NCI-H526 (cell line): ENCODE results near the gene SPIN1.

Experiments
- DNase-seq, 2 experiments: peaks; one replicate each; lab custom pipeline; 2025; lab: John Stamatoyannopoulos, UW

SPIN1 gene

DNA sequence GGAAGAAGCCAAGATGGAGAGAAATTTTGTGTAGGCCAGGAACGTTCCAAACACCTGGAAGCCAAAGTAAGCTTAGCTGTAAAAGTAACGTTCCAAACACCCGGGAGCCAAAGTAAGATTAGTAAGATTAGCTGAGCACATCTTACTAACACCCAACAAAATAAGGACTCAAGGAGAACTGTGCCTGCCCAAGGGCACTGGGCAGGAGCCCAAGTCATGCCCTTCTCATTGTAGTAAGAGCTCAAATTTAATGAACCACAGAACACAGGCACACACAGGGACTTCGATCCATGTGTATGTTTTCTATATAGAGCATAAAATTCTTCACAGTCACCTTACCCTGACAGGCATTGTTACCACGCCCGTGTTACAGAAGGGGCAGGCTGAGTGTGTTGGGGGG lies 110.6 kb downstream of the SPIN1 start:
- DNase-seq = no peak

GRCh38 chr9:88501086-88501485 lies 112.8 kb downstream of the SPIN1 start:
- DNase-seq = no peak

DNA sequence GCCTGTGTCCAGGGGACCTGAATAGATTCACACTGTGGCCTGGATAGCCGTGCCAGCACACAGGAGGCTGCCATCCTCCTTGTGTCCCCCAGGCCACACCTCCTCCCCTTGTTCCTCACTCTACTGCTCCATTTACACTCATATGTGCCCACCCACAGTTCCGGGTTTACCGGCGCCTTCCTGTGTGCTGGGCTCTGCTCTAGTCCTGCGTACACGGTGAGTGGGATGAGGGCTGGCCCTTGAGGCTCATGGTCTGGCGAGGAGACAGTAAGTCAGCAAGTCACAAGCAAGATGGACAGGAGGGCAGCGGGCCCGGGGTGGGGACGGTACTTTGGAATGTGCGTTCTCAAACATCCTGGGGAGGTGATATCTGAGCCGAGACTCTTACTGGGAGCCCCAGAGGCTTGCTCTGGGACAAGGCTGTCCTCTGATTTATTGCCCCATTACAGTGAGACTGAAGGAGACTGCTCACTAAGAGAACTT lies 114.3 kb downstream of the SPIN1 start:
- no peak for DNase-seq

DNA sequence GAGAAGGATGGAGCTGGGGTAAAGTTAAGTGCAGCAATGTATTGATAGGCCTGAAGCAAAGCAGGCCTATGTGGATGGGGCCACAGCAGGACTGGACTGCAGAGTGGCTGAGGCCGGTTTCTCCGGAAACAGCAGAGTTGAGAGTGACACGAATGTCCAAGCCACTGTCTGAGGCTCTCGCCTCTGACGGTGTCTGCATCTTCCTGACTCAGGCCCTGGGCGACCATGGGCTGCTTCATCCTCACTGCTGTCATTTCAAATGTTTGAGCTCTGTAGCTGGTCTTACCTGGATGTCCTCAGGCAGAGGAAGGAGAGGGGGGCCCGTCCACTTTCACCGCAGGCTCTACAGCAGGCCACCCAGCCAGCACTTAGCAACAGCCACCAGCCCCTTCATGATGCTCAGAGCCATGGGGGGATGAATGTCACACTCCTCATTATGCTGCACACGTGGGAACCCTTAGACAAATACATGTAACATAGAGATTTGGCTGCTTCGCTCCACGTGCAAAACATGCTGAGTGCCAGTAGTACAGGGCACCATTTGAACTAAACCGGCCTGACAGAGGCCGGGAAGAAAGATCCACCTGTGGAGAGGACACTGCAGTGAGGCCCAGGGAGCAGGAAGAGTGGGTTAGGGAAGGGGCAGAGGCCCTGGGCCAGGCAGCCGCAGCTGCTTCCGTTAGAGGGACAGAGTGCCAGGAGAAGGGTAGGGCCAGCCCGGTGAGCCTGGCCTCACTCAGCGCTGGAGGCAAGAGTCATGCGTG lies 115.0 kb downstream of the SPIN1 start:
- DNase-seq = no peak

DNA sequence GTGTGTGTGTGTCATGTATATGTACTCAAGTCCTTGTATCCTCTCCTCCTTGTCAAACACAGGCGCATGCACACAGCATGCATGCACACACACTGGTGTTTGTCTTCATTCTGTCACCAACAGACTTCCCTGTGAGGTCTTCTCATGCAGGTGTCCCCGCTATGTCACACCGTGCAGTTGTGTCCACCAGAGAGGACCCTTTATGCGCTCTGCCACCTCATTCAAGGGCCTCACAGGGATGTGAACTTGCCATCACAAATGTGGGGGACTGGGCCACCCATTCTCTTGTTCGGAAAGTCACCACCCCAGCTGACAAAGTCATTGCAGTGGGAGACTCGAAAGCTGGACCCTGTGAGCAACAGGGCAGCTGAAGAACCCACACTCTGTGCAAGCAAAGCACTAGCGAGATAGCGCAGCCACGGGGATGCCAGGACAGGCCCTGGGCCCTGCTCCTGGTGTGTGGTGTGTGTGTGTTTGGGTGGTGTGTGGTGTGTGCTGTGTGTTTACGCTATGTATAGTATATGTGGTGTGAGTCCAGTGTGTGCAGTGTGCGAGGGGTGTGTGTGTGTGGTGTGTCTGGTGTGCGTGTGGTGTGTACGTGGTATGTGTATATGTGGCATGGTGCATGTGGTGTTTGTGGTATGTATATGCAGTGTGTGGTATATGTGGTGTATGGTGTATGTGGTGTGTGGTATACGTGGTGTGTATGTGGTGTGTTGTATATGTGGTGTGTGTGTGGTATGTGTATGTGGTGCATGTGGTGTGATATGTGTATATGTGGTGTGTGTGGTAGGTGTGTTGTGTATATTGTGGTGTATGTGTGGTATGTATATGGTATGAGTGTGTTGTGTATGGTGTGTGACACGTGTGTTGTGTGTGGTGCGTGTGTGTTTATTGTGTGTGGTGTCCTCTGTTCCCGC lies 115.9 kb downstream of the SPIN1 start:
- DNase-seq = no peak

GRCh38 chr9:88508326-88508725 lies 120.1 kb downstream of the SPIN1 start:
- DNase-seq = no peak

DNA sequence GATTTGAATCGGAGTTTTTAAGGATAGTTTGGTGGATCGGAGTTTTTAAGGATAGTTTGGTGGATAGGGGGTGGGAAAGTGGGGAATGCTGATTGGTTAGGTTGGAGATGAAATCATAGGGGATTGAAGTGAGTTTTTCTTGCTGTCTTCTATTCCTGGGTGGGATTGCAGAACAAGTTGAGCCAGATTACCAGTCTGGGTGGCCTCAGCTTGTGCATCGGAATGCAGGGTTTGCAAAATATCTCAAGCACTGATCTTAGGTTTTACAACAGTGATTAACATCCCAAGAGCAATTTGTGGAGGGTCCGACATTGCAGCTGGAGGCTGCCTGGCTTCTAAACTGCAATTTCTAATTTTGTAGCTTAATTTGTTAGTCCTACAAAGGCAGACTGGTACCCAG lies 123.7 kb downstream of the SPIN1 start:
- DNase-seq = no peak

DNA sequence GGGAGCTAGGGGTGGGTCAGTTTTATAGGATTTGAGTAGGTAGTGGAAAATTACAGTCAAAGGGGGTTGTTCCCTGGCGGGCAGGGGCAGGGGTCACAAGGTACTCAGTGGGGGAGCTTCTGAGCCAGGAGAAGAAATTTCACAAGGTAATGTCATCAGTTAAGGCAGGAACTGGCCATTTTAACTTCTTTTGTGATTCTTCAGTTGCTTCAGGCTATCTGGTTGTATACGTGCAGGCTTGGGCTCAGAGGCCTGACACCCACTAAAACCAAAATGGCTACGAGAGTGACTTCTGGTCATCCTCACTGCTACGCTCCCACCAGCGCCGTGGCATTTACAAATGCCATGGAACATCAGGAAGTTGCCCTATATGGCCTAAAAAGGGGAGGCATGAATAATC lies 126.0 kb downstream of the SPIN1 start:
- DNase-seq = no peak

DNA sequence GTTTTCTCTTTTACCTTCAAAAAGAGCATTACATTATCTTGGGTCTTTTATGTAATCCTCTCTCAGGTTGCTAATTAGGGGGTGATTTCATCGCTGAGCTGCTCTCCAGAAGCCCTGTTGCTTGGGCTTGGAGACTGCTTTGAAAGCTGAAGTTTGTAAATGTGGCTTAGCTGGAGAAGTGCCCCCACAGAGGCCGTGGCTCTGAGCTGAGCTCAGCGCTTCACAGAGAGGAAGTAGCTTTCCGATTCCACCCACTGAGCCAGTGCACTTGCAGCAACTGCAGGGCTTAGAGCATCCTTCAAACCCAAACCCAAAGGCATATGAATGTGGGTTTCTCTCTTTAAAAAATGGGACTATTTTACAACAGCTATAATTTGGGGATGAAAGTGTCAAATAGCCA lies 133.1 kb downstream of the SPIN1 start:
- DNase-seq = no peak

DNA sequence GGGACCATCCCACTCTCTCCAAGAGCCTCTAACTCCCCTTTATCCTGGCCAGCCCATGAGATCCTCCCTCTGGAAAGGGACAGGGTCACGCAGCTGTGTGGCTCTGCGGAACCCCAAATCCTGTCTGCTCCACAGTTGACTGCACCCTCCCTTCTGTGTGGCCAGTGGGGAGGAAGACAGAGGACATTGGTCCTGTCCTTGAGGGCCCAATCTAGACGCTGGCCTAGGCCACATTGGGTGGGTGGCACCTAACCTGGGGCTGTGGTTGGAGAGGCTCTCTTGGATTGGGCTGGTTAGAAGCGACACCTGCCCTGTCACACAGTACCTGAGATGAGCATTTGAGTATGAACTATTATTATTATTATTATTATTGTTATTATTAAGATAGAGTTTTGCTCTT lies 134.1 kb downstream of the SPIN1 start:
- DNase-seq = no peak

GRCh38 chr9:88523056-88523455 lies 134.8 kb downstream of the SPIN1 start:
- no peak for DNase-seq

- DNase-seq = no peak
Observed at GRCh38 chr9:88524911-88525310, 136.7 kb downstream of the SPIN1 start.

DNA sequence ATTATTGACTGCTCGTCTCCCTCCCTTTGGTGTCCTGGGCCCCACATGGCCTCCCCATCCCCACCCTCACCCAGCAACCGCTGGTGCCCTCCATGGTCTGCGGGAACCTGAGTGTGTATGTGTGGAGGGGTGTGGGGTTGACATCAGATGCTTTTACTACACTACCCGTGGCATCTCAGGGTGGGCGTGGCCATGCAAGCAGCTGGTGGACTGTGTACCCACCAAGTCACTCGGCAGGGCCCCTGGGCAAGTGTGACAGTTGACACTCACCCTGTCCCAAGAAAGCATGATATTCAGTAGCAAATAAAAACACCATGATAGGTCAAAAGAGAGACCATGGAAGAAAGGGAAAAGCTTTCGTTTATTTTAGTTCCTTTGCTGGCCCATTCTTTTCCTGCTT lies 139.4 kb downstream of the SPIN1 start:
- DNase-seq = no peak
